ENCODE measurements around the gene CAPN8. TPM values are rescaled to one million over a fixed set of nuclear protein-coding genes. Genes with fewer than 3 reads are reported as not detected.

Gene CAPN8
- total RNA-seq, 1 donor from 2014 or later = not detected

DNA sequence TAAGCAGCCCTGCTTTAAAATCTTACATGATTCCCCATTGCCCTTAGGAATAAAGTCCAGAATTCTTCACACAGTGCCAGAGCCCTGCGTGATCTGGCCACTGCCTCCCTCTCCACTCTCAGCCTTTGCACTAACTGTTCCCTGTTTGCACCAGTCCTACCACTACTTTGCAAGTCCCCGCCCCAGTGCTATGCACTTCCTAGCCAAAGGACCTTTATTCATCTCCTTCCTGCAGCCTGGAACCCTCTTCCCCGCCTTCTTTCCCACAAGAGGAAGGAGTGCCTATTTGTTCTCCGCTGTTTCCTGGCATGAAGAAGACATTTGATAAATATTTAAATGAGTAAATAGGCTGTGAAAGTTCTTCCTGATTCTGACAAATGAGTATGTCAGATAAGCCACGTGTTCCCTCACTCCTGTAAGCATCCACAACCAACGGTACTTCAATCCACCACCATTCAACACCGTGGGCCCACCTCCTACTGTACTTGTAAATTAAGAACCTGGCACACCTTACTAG, 23.9 kb downstream of the CAPN8 start:
- Mint-ChIP-seq H3K36me3 (ENCODE audit: low read depth) (no peaks in the 10 kb centered on the region), H3K27ac (no peak overlapping the region), H3K27me3 (ENCODE audit: insufficient read depth) (peaks cover 12% of the 10 kb centered on the region), H3K9me3 (peaks cover 27% of the 10 kb centered on the region), H3K4me1 (ENCODE audit: low read depth) (peaks cover 10% of the 10 kb centered on the region), H3K4me3 (no peak overlapping the region)
- no peak for DNase-seq (ENCODE audit: low spot score)
- intact Hi-C loops (cut with micrococcal nuclease) = no loop called here

DNA sequence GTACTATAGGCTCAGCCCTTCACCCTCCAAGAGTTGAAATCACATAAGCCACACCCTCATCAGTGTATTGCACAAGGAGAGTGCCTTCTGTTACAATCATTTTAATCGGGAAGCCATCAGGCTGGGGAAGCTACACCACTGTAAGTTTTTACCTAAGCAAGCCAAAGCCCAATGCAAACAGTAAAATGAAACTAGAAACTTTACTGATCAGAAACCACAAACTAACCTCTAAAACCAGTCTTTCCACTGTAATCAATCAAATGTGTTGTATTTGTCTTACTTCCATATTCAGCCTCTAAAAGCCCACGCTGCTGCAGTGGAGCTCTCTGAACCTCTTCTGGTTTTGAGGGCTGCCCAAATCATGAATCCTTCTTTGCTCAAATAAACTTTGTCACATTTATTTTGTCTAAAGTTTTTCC, 26.2 kb downstream of the CAPN8 start:
- peaks cover 27% of the 10 kb centered on the region for H3K9me3 Mint-ChIP-seq
- no peaks in the 10 kb centered on the region for H3K36me3 Mint-ChIP-seq (ENCODE audit: low read depth)

DNA sequence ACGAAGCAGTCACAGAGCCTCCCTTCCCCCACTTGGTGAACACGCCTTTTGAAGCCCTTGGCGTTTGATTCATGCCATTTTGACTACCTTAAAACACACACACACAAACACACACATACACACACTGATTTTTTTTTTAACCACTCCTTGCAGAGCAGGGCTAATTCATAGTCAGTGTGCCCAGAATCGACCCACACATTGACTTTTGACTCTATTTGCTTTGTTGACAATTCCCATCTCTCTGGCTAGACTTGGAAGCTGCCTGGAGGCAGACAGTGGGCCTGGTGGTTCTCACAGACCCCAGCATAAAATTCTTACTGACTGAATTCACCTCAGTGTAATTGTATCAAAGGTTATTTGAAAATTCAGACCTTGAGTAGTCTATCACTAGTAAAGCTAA, 30.3 kb downstream of the CAPN8 start:
- H3K27me3 Mint-ChIP-seq (ENCODE audit: insufficient read depth) = peaks cover 12% of the 10 kb centered on the region
- peaks cover 14% of the 10 kb centered on the region for H3K9me3 Mint-ChIP-seq
- H3K36me3 Mint-ChIP-seq (ENCODE audit: low read depth) = no peaks in the 10 kb centered on the region
- no peak overlapping the region for H3K4me3 Mint-ChIP-seq
- H3K4me1 Mint-ChIP-seq (ENCODE audit: low read depth) = peaks cover 10% of the 10 kb centered on the region
- intact Hi-C loops (cut with micrococcal nuclease) = no loop called here
- H3K27ac Mint-ChIP-seq = no peak overlapping the region
- DNase-seq (ENCODE audit: low spot score) = no peak

More for the DNA sequence above, 26.2 kb downstream of the CAPN8 start:
- Mint-ChIP-seq H3K4me3 (no peak overlapping the region), H3K27ac (no peak overlapping the region), H3K27me3 (ENCODE audit: insufficient read depth) (peaks cover 12% of the 10 kb centered on the region), H3K4me1 (ENCODE audit: low read depth) (peaks cover 10% of the 10 kb centered on the region)
- no peak for DNase-seq (ENCODE audit: low spot score)
- intact Hi-C loops (cut with micrococcal nuclease) = no loop called here

DNA sequence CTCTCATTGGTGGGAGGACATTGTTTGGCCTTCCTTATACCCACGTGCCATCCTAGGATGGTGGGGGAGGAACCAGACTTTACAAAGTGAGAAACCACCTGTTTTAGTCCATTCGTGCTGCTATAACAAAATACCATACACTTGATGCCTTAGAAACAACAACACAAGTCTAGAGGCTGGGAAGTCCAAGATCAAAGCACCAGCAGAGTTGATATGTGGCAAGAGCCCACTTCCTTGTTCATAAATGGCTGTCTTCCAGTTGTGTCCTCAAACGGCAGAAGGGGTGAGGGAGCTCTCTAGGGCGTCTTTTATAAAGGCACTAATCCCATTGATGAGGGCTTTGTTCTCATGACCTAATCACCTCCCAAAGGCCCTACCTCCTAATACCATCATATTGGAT, 31.1 kb downstream of the CAPN8 start:
- no peak overlapping the region for H3K27ac Mint-ChIP-seq
- H3K4me1 Mint-ChIP-seq (ENCODE audit: low read depth) = peaks cover 3% of the 10 kb centered on the region
- H3K27me3 Mint-ChIP-seq (ENCODE audit: insufficient read depth) = peaks cover 12% of the 10 kb centered on the region
- intact Hi-C loops (cut with micrococcal nuclease) = no loop called here
- no peak overlapping the region for H3K4me3 Mint-ChIP-seq
- H3K36me3 Mint-ChIP-seq (ENCODE audit: low read depth) = no peaks in the 10 kb centered on the region
- H3K9me3 Mint-ChIP-seq = peaks cover 6% of the 10 kb centered on the region
- no peak for DNase-seq (ENCODE audit: low spot score)

DNA sequence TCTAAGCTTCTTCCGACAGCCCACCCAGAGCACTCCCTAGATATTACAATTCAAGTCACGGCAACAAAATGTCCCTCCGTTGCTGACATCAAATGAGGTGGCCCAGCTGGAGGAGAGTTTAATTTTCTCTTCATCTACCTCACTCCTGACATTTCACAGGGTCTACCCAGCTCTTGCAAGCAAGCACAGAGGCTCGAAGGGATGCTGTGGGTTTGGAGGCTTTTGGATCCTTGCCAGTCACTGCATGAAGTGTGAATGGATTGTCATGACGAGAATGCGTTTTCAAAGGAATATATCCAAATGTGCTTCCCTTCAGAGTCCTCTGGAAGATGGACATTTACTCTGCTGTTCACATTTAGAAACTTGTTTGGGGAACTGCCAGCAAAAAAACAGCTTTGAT, 33.5 kb downstream of the CAPN8 start:
- no peak overlapping the region for H3K4me3 Mint-ChIP-seq
- no peaks in the 10 kb centered on the region for H3K36me3 Mint-ChIP-seq (ENCODE audit: low read depth)
- H3K4me1 Mint-ChIP-seq (ENCODE audit: low read depth) = no peaks in the 10 kb centered on the region

DNA sequence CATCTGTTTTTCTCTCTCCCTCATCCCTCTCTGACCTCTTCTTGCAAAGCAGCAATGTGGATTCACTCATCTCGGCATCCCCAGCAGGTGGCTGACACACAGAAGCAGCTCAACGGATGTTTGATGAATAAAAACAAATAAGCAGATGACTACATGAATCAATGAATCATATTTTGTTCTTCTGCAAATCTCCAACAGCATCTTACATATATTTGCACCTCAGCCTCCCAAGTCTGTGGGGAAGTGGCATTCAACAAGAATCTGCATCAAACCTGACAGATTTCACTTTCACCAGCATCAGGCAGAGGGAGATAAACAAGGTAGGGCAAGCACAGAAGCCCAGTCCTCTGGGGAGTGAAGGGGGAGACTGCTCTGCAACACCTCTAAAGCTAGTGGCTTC, 34.0 kb downstream of the CAPN8 start:
- intact Hi-C loops (cut with micrococcal nuclease) = no loop called here
- Mint-ChIP-seq H3K27me3 (ENCODE audit: insufficient read depth) (peaks cover 4% of the 10 kb centered on the region), H3K27ac (no peak overlapping the region), H3K4me1 (ENCODE audit: low read depth) (no peaks in the 10 kb centered on the region), H3K4me3 (no peak overlapping the region), H3K9me3 (no peaks in the 10 kb centered on the region), H3K36me3 (ENCODE audit: low read depth) (no peaks in the 10 kb centered on the region)
- DNase-seq (ENCODE audit: low spot score) = no peak

More for the DNA sequence above, 33.5 kb downstream of the CAPN8 start:
- H3K9me3 Mint-ChIP-seq = no peaks in the 10 kb centered on the region
- no peak for DNase-seq (ENCODE audit: low spot score)
- no peak overlapping the region for H3K27ac Mint-ChIP-seq
- H3K27me3 Mint-ChIP-seq (ENCODE audit: insufficient read depth) = peaks cover 4% of the 10 kb centered on the region
- intact Hi-C loops (cut with micrococcal nuclease) = no loop called here

DNA sequence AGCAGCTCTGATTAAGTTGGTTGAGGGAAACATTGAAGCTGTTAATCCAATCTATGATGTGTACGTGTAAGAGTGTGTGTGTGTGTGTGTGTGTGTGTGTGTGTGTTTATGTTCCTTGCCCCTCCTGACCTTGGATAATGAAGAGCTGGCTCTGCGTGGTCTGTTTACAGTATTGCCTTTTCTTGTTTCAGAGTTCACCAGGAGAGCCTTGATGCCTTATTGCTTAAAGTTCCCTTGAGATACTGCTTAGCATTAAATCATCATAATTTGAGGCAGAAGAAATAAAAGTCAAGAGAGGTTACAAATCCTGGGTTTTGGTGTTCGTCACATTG, 36.4 kb downstream of the CAPN8 start:
- H3K27me3 Mint-ChIP-seq (ENCODE audit: insufficient read depth) = peaks cover 4% of the 10 kb centered on the region
- H3K9me3 Mint-ChIP-seq = no peaks in the 10 kb centered on the region
- H3K36me3 Mint-ChIP-seq (ENCODE audit: low read depth) = no peaks in the 10 kb centered on the region
- intact Hi-C loops (cut with micrococcal nuclease) = no loop called here
- DNase-seq (ENCODE audit: low spot score) = no peak
- no peaks in the 10 kb centered on the region for H3K4me1 Mint-ChIP-seq (ENCODE audit: low read depth)
- no peak overlapping the region for H3K27ac Mint-ChIP-seq
- no peak overlapping the region for H3K4me3 Mint-ChIP-seq

DNA sequence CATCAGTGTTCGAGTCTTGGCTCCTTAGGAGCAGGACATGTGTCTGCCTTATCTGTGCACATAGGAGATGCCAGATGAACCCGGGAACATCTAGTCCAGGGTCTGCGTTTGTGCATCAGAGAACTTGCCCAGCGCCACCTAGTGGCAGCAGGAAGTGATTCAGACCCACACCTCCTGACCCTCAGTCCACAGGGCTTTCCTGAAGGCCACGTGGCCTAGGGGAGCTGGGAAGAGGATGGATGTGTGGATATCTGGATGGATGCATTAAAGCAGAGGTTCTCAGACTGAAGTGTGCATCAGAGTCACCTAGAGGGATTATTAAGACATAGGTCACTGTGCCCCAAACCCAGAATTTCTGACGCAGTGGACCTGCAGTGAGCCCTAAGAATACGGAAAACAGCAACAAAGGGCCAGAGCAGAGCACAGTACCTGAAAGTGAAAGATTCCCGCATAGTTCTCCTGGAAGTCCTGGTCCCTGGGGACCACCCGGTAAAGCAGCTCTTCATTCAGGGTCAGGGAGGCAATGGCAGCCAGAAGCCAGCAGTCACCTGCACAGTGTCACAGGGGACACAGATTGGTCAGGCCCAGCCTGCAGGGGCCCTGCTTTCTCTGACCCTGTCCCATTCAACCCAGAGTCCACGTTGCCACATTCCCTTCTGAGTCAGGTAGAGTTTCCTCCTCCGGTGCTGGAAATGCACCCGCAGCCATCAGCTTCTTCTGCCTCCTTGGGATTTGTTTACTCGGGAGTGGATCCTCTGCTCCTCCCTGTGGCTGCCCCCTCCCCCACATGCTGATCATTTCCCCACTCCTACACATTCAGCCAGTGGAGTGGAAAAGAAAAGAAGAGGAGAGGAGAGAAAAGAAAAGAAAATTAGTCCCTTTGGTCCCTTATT, 37.0 kb downstream of the CAPN8 start:
- H3K4me3 Mint-ChIP-seq = no peak overlapping the region
- H3K4me1 Mint-ChIP-seq (ENCODE audit: low read depth) = no peaks in the 10 kb centered on the region
- no peaks in the 10 kb centered on the region for H3K36me3 Mint-ChIP-seq (ENCODE audit: low read depth)
- no peaks in the 10 kb centered on the region for H3K9me3 Mint-ChIP-seq
- H3K27ac Mint-ChIP-seq = no peak overlapping the region
- intact Hi-C loops (cut with micrococcal nuclease) = no loop called here
- no peak for DNase-seq (ENCODE audit: low spot score)
- peaks cover under 1% of the 10 kb centered on the region for H3K27me3 Mint-ChIP-seq (ENCODE audit: insufficient read depth)

DNA sequence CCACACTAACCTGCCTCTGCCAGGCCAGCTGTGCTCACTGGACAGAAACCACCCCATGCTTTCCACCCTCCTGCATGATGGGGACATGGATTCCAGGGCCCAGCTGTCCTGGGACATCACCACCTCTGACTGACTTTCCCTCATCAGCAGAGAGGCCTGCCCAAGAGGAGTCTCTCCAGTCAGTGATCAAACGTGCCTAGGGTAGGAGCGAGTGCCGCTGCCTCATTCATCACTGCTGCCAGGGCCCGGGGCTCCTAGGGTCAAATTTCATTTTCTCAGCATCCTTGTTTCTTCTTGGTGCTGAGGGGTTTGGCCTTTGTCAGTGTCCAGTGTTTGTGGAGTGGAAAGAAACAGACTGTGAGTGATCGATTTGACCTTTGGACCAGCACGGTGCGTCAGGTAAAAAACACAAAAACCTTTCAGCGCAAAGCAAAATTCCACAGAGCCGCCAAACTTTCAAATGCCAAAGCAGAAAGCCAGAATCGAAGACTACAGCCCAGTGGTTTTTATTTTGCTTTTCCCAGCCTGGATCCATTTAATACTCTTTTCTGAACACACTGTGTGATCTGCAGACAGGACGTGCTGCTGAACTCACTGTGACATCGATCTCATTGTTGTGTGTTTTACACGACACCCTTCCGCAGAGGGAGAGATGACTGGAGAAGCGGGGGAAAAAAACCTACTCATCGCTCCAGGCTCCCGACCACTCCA, 43.2 kb downstream of the CAPN8 start:
- no peaks in the 10 kb centered on the region for H3K4me1 Mint-ChIP-seq (ENCODE audit: low read depth)
- DNase-seq (ENCODE audit: low spot score) = no peak
- H3K9me3 Mint-ChIP-seq = no peaks in the 10 kb centered on the region

DNA sequence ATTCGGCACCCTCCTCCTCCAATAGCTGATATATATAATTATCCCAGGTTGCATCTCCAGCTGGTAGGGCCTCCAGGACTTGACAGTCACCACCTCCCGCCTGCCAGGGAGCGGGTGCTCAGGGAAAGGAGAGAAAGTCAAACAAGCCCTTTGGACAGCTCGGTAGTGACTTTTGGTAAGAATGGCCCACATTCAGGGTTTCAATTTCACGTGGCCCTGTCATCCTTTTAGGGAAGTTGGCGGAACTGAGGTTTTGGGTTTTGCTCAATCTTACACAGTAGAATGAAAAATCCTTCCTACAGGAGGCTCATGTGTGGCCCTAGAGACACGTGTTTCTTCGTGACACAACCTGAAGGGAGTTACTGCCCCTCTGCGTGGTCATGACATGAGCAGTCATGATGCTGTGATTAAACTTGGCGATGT, 44.2 kb downstream of the CAPN8 start:
- H3K36me3 Mint-ChIP-seq (ENCODE audit: low read depth) = no peaks in the 10 kb centered on the region
- H3K9me3 Mint-ChIP-seq = no peaks in the 10 kb centered on the region
- H3K4me3 Mint-ChIP-seq = no peak overlapping the region
- no peaks in the 10 kb centered on the region for H3K4me1 Mint-ChIP-seq (ENCODE audit: low read depth)
- no peak overlapping the region for H3K27ac Mint-ChIP-seq
- no peak for DNase-seq (ENCODE audit: low spot score)
- intact Hi-C loops (cut with micrococcal nuclease) = no loop called here
- H3K27me3 Mint-ChIP-seq (ENCODE audit: insufficient read depth) = peaks cover 3% of the 10 kb centered on the region

More for the DNA sequence above, 43.2 kb downstream of the CAPN8 start:
- Mint-ChIP-seq H3K27ac (no peak overlapping the region), H3K4me3 (no peak overlapping the region), H3K36me3 (ENCODE audit: low read depth) (no peaks in the 10 kb centered on the region), H3K27me3 (ENCODE audit: insufficient read depth) (peaks cover 3% of the 10 kb centered on the region)
- intact Hi-C loops (cut with micrococcal nuclease) = no loop called here

DNA sequence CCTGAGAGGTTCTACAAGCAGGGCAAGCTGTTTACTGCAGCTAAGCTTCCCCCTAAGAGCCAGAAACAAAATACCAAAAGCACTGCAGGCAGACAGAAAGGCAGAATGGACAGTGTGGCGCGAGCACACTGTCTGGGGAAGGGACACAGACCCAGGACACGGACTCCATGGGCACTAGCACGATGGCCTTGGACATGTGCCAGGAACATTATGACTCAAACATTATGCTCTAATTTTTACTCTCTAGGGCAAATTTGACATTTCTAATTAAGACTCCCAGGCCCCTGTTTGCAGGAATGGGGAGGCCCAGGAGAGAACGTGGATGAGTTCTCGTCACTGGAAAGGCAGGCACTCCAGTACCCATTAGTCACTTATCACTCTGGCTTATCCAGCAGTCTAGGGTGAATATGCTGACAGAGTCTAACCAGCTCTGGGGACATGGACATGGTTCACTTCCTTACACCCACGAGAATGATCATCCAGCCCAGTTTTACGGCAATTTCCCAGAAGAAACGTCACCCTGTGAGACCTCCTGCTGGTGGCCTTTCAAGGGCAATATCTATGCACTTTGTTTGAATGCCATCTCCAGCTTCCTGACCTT, 45.1 kb downstream of the CAPN8 start:
- H3K27ac Mint-ChIP-seq = no peak overlapping the region
- no peaks in the 10 kb centered on the region for H3K9me3 Mint-ChIP-seq
- no peaks in the 10 kb centered on the region for H3K4me1 Mint-ChIP-seq (ENCODE audit: low read depth)
- DNase-seq (ENCODE audit: low spot score) = no peak
- no peaks in the 10 kb centered on the region for H3K36me3 Mint-ChIP-seq (ENCODE audit: low read depth)
- no peak overlapping the region for H3K4me3 Mint-ChIP-seq
- intact Hi-C loops (cut with micrococcal nuclease) = no loop called here
- H3K27me3 Mint-ChIP-seq (ENCODE audit: insufficient read depth) = peaks cover 5% of the 10 kb centered on the region

DNA sequence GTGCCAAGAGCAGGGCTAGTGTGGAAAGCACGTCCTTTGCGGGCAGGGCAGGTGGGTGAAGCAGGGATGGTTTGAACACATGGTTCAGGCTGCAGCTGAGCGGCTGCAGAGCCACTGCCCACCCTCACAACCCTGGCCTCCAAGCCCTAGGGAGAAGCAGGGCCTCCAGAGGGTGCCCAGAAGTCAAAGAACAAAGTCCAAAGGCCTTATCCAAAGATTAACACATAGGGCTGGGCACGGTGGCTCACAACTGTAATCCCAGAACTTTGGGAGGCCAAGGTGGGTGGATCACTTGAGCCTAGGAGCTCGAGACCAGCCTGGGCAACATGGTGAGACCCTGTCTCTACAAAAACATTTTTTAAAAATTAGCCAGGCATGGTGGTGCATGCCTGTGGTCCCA, 46.8 kb downstream of the CAPN8 start:
- Mint-ChIP-seq H3K27me3 (ENCODE audit: insufficient read depth) (peaks cover 5% of the 10 kb centered on the region), H3K27ac (no peak overlapping the region), H3K4me3 (no peak overlapping the region)

More for the DNA sequence above, 46.8 kb downstream of the CAPN8 start:
- Mint-ChIP-seq H3K4me1 (ENCODE audit: low read depth) (no peaks in the 10 kb centered on the region), H3K9me3 (no peaks in the 10 kb centered on the region), H3K36me3 (ENCODE audit: low read depth) (no peaks in the 10 kb centered on the region)
- intact Hi-C loops (cut with micrococcal nuclease) = no loop called here
- no peak for DNase-seq (ENCODE audit: low spot score)
